Measurements from ENCODE around the gene CCND1.
A peak's percentile ranks its signal among the peaks of the same experiment; 100 is the strongest.

The CCND1 gene

DNA sequence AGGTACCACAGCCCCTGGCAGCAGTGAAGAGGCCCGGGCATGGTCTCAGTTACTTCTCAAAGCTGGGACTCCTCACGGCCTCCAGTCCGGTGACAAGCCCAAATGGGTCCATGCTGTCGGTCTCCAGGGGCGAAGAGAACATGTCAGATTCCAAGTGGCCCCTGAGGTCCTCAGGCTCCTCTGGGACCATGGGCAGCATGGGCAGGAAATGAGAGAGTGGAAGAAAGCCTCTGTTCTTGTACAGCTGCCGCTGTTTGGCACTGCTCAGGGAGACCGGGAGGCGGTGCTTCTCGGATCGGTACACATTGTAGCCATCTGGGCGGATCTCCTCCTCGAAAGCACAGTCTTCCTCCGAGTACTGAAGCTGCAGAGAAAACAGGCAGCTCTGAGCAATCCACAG lies 58.3 kb downstream of the CCND1 start:
- H3F3A ChIP-seq (ENCODE audit: control insufficient read depth, insufficient read depth): no peaks in the 10 kb centered on the region; the same call in 1 of the 2 replicates
- H3K4me3 ChIP-seq (ENCODE audit: low read length): no peak overlapping the region
- TF ChIP-seq EZH2phosphoT487 (IDR thresholded peaks at IDR 0.05; ENCODE audit: borderline replicate concordance, low read length): no peak; the same call in 1 of the 2 replicates
- TF ChIP-seq, protein P1, sequence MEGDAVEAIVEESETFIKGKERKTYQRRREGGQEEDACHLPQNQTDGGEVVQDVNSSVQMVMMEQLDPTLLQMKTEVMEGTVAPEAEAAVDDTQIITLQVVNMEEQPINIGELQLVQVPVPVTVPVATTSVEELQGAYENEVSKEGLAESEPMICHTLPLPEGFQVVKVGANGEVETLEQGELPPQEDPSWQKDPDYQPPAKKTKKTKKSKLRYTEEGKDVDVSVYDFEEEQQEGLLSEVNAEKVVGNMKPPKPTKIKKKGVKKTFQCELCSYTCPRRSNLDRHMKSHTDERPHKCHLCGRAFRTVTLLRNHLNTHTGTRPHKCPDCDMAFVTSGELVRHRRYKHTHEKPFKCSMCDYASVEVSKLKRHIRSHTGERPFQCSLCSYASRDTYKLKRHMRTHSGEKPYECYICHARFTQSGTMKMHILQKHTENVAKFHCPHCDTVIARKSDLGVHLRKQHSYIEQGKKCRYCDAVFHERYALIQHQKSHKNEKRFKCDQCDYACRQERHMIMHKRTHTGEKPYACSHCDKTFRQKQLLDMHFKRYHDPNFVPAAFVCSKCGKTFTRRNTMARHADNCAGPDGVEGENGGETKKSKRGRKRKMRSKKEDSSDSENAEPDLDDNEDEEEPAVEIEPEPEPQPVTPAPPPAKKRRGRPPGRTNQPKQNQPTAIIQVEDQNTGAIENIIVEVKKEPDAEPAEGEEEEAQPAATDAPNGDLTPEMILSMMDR (IDR thresholded peaks at IDR 0.05; ENCODE audit: low read depth, low read length, poor library complexity, severe bottlenecking): no peak
- H3K4me1 ChIP-seq (ENCODE audit: control insufficient read depth, low read length): peaks cover 11% of the 10 kb centered on the region
- H3K79me2 ChIP-seq (ENCODE audit: control insufficient read depth, low read length): no peaks in the 10 kb centered on the region
- no peaks in the 10 kb centered on the region for H3K36me3 ChIP-seq (ENCODE audit: control insufficient read depth, low read length)
- no peaks in the 10 kb centered on the region for H3K9me2 ChIP-seq (replicated peaks; ENCODE audit: control insufficient read depth, low read length)
- peaks cover 5% of the 10 kb centered on the region; the same call in 1 of the 2 replicates for H4K20me1 ChIP-seq (ENCODE audit: control insufficient read depth, insufficient read depth, low read depth, low read length)
- peak overlapping the region; percentile 34 for H3K4me2 ChIP-seq (ENCODE audit: low read length)
- H3K27ac ChIP-seq (ENCODE audit: low read depth, low read length): no peak overlapping the region
- H3K27me3 ChIP-seq (ENCODE audit: control insufficient read depth, low read length): peaks cover 22% of the 10 kb centered on the region
- H3K9me3 ChIP-seq (ENCODE audit: control insufficient read depth, insufficient read depth, low read length): no peaks in the 10 kb centered on the region

DNA sequence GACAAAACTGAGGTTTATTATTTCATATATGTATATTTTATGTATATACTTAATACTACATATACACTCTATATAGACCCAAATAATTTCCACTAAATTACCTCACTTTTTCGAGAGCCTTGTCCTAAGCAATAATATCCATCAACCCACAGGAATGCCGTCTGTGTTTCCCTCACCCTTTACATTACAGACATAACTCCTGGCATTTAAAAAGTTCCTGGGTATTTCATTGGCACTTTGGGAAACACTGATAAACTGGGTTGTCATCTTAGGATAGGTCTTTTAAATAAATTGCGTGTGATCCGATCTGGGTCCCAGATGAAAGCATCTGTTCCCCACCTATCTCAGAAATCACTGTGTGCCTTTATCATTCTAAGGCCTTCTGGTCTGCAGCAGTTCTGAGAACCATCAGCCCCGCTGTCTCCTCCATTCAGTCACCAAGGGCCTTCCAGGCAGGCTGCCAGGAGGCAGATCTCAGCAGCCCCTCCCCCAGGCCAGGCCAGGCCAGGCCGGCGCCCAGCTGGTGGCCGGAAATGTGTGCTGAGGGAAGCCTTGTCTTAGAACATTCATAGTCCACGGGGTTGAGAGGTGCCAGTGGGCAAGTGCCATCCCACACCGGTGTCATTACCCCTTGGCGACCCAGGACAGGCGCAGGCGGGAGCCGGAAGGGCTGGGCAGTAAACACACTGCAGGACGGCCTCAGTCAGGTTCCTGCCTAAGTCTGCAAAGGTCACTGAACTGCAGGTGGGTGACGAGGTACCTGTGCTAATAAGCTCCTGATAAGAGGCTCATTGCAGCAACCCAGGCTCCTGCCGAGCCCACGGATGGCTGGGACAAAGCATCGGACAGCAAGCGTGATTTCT lies 59.6 kb downstream of the CCND1 start:
- TF ChIP-seq, protein P1 (IDR thresholded peaks at IDR 0.05; ENCODE audit: low read depth, low read length, poor library complexity, severe bottlenecking): no peak
- no peak for TF ChIP-seq EZH2phosphoT487 (IDR thresholded peaks at IDR 0.05; ENCODE audit: borderline replicate concordance, low read length)
- H3K4me3 ChIP-seq (ENCODE audit: low read length): no peak overlapping the region

DNA sequence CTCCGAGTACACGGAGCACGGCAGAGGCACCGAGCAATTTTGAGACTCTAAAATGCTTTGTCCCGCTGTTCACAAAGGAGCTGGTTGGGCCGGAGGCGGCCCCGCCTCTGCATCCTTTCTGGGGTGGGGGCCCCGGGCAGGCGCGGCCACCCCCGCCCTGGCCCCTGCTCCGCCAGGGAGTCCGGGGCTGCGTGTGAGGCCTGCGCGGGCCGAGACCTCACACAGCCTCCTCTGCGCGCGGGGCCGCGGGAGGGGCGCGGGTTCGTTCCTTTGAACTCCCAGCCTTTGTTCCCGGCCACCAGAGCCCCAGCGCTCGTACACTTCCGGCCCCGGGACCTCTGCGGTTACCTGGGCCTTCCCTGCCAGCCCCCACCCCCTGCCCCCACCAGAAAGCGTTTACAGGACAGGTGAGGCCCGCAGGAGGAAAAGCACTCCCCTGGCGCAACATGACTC lies 61.3 kb downstream of the CCND1 start:
- Histone ChIP-seq H3K4me3 (ENCODE audit: low read length) (no peak overlapping the region), H3K4me2 (ENCODE audit: low read length) (no peak overlapping the region), H3K9me3 (ENCODE audit: control insufficient read depth, insufficient read depth, low read length) (no peaks in the 10 kb centered on the region), H3F3A (ENCODE audit: control insufficient read depth, insufficient read depth) (no peaks in the 10 kb centered on the region; the same call in 1 of the 2 replicates), H4K20me1 (ENCODE audit: control insufficient read depth, insufficient read depth, low read depth, low read length) (peaks cover 7% of the 10 kb centered on the region; the same call in 1 of the 2 replicates), H3K9me2 (replicated peaks; ENCODE audit: control insufficient read depth, low read length) (no peaks in the 10 kb centered on the region), H3K27me3 (ENCODE audit: control insufficient read depth, low read length) (peaks cover 31% of the 10 kb centered on the region), H3K4me1 (ENCODE audit: control insufficient read depth, low read length) (peaks cover 11% of the 10 kb centered on the region), H3K27ac (ENCODE audit: low read depth, low read length) (no peak overlapping the region), H3K36me3 (ENCODE audit: control insufficient read depth, low read length) (no peaks in the 10 kb centered on the region), H3K79me2 (ENCODE audit: control insufficient read depth, low read length) (no peaks in the 10 kb centered on the region)
- no peak for TF ChIP-seq EZH2phosphoT487 (IDR thresholded peaks at IDR 0.05; ENCODE audit: borderline replicate concordance, low read length)
- TF ChIP-seq, protein P1 (IDR thresholded peaks at IDR 0.05; ENCODE audit: low read depth, low read length, poor library complexity, severe bottlenecking): no peak

More for the DNA sequence above, 59.6 kb downstream of the CCND1 start:
- H3K27me3 ChIP-seq (ENCODE audit: control insufficient read depth, low read length): peaks cover 21% of the 10 kb centered on the region
- no peaks in the 10 kb centered on the region for H3K36me3 ChIP-seq (ENCODE audit: control insufficient read depth, low read length)
- no peaks in the 10 kb centered on the region for H3K9me3 ChIP-seq (ENCODE audit: control insufficient read depth, insufficient read depth, low read length)
- H3F3A ChIP-seq (ENCODE audit: control insufficient read depth, insufficient read depth): no peaks in the 10 kb centered on the region; the same call in 1 of the 2 replicates
- no peak overlapping the region for H3K27ac ChIP-seq (ENCODE audit: low read depth, low read length)
- no peak overlapping the region for H3K4me2 ChIP-seq (ENCODE audit: low read length)
- H3K4me1 ChIP-seq (ENCODE audit: control insufficient read depth, low read length): peaks cover 11% of the 10 kb centered on the region
- H3K9me2 ChIP-seq (replicated peaks; ENCODE audit: control insufficient read depth, low read length): no peaks in the 10 kb centered on the region
- H3K79me2 ChIP-seq (ENCODE audit: control insufficient read depth, low read length): no peaks in the 10 kb centered on the region
- H4K20me1 ChIP-seq (ENCODE audit: control insufficient read depth, insufficient read depth, low read depth, low read length): peaks cover 5% of the 10 kb centered on the region; the same call in 1 of the 2 replicates

All from DOHH2 (cell line).